ENCODE data around the gene HGF. TPM values are rescaled to one million over a fixed set of nuclear protein-coding genes. Genes with fewer than 3 reads are reported as not detected.

Gene HGF
- total RNA-seq, 2 experiments from 2014 or later: not detected

- POLR2A ChIA-PET: no interaction called here
- H3K9me3 Mint-ChIP-seq: no peaks in the 10 kb centered on the region
- TF ChIP-seq, protein P1, sequence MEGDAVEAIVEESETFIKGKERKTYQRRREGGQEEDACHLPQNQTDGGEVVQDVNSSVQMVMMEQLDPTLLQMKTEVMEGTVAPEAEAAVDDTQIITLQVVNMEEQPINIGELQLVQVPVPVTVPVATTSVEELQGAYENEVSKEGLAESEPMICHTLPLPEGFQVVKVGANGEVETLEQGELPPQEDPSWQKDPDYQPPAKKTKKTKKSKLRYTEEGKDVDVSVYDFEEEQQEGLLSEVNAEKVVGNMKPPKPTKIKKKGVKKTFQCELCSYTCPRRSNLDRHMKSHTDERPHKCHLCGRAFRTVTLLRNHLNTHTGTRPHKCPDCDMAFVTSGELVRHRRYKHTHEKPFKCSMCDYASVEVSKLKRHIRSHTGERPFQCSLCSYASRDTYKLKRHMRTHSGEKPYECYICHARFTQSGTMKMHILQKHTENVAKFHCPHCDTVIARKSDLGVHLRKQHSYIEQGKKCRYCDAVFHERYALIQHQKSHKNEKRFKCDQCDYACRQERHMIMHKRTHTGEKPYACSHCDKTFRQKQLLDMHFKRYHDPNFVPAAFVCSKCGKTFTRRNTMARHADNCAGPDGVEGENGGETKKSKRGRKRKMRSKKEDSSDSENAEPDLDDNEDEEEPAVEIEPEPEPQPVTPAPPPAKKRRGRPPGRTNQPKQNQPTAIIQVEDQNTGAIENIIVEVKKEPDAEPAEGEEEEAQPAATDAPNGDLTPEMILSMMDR (IDR thresholded peaks at IDR 0.05): no peak
Measured at GRCh38 chr7:81666209-81666608, 103.6 kb downstream of the HGF start.

DNA sequence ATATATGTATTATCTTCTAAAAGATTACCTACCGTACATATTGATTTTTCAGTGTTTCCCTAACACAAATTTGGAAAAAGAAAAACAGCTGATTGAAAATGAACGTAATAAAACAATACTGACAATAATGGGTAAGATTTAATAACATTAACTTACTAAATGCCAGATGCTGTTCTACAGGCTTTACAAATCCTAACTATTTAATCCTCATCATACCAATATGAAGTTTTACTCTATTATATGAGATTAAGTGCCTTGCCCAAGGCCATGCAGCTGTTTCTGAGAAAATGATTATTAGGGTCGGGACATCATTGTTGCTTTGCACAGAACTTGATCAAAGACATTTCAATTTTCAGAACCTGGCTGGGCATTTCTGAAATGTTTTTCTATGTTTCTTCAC, 104.6 kb downstream of the HGF start:
- POLR2A ChIA-PET: interaction anchor here (0.6 kb wide), 1 partner anchor 16 kb away, joined by 3 read pairs; no protein-coding TSS in a partner anchor
- no peak overlapping the region for H3K27ac Mint-ChIP-seq
- TF ChIP-seq, protein P1 (IDR thresholded peaks at IDR 0.05): no peak

More at GRCh38 chr7:81666209-81666608, 103.6 kb downstream of the HGF start:
- intact Hi-C loops (cut with micrococcal nuclease): no loop called here
- Mint-ChIP-seq H3K4me3 (no peak overlapping the region), H3K4me1 (ENCODE audit: low read depth) (no peaks in the 10 kb centered on the region), H3K27ac (no peak overlapping the region), H3K36me3 (ENCODE audit: low read depth) (no peaks in the 10 kb centered on the region), H3K27me3 (no peaks in the 10 kb centered on the region)
- DNase-seq: no peak
- no peak for ATAC-seq
- CTCF ChIA-PET: no interaction called here

GRCh38 chr7:81664304-81664703, 105.5 kb downstream of the HGF start:
- Mint-ChIP-seq H3K9me3 (no peaks in the 10 kb centered on the region), H3K36me3 (ENCODE audit: low read depth) (no peaks in the 10 kb centered on the region), H3K4me1 (ENCODE audit: low read depth) (no peaks in the 10 kb centered on the region), H3K27me3 (no peaks in the 10 kb centered on the region), H3K4me3 (no peak overlapping the region), H3K27ac (no peak overlapping the region)
- ChIA-PET POLR2A (no interaction called here), CTCF (no interaction called here)
- intact Hi-C loops (cut with micrococcal nuclease): no loop called here
- TF ChIP-seq, protein P1 (IDR thresholded peaks at IDR 0.05): no peak
- DNase-seq: no peak
- no peak for ATAC-seq

More for the DNA sequence above, 104.6 kb downstream of the HGF start:
- H3K4me1 Mint-ChIP-seq (ENCODE audit: low read depth): no peaks in the 10 kb centered on the region
- H3K9me3 Mint-ChIP-seq: no peaks in the 10 kb centered on the region
- intact Hi-C loops (cut with micrococcal nuclease): no loop called here
- H3K4me3 Mint-ChIP-seq: no peak overlapping the region
- H3K27me3 Mint-ChIP-seq: no peaks in the 10 kb centered on the region
- DNase-seq (no peak), ATAC-seq (no peak)
- CTCF ChIA-PET: no interaction called here
- no peaks in the 10 kb centered on the region for H3K36me3 Mint-ChIP-seq (ENCODE audit: low read depth)

GRCh38 chr7:81662531-81662930, 107.3 kb downstream of the HGF start:
- no peak for ATAC-seq
- Mint-ChIP-seq H3K27me3 (no peaks in the 10 kb centered on the region), H3K36me3 (ENCODE audit: low read depth) (no peaks in the 10 kb centered on the region), H3K27ac (no peak overlapping the region), H3K4me3 (no peak overlapping the region), H3K4me1 (ENCODE audit: low read depth) (no peaks in the 10 kb centered on the region), H3K9me3 (peaks cover 3% of the 10 kb centered on the region)
- TF ChIP-seq, protein P1 (IDR thresholded peaks at IDR 0.05): no peak
- ChIA-PET POLR2A (no interaction called here), CTCF (no interaction called here)
- DNase-seq: no peak
- intact Hi-C loops (cut with micrococcal nuclease): no loop called here

- Mint-ChIP-seq H3K27ac (no peak overlapping the region), H3K9me3 (peaks cover 5% of the 10 kb centered on the region), H3K4me3 (no peak overlapping the region), H3K4me1 (ENCODE audit: low read depth) (no peaks in the 10 kb centered on the region), H3K36me3 (ENCODE audit: low read depth) (no peaks in the 10 kb centered on the region), H3K27me3 (no peaks in the 10 kb centered on the region)
- ChIA-PET POLR2A (no interaction called here), CTCF (no interaction called here)
- no peak for ATAC-seq
- TF ChIP-seq, protein P1 (IDR thresholded peaks at IDR 0.05): no peak
- intact Hi-C loops (cut with micrococcal nuclease): no loop called here
- DNase-seq: no peak
Measured at GRCh38 chr7:81659697-81660395, 110.0 kb downstream of the HGF start.

All from activated CD8-positive, alpha-beta T cell treated with anti-CD3 and anti-CD28 coated beads for 36 hours (primary cell).